Inflammatory macrophage treated with lipopolysaccharide for 4 hours (primary cell): ENCODE results near the gene TMEM243.

Experiments used
- DNase-seq: peaks from one replicate; pipeline ENCODE4 v3.0.0-alpha.2; 2020

TMEM243 gene

GRCh38 chr7:87154569-87154968 is 65.0 kb downstream of the TMEM243 start:
- DNase-seq, result no peak

- DNase-seq, result no peak
Measured at GRCh38 chr7:87154166-87154565, 65.4 kb downstream of the TMEM243 start.

- peak; percentile 58 for DNase-seq
Measured at GRCh38 chr7:87152897-87153641, 66.5 kb downstream of the TMEM243 start.

GRCh38 chr7:87152112-87152896 is 67.2 kb downstream of the TMEM243 start, which contains the start of gene DMTF1:
DMTF1 (plus strand) TSS chr7:87152453; CDS start chr7:87164942, 12,489 bp downstream.
- DNase-seq, result peak; percentile 94

GRCh38 chr7:87151729-87152111 is 67.8 kb downstream of the TMEM243 start:
- DNase-seq, result no peak

GRCh38 chr7:87151002-87151728 is 68.4 kb downstream of the TMEM243 start:
- no peak for DNase-seq

GRCh38 chr7:87148332-87148955 is 71.1 kb downstream of the TMEM243 start:
- DNase-seq, result peak; percentile 35

- no peak for DNase-seq
Measured at GRCh38 chr7:87147500-87147899, 72.0 kb downstream of the TMEM243 start.

- DNase-seq, result no peak
Measured at GRCh38 chr7:87146740-87147386, 72.7 kb downstream of the TMEM243 start.
